ENCODE measurements around the gene AJUBA. TPM values are rescaled to one million over a fixed set of nuclear protein-coding genes. Genes with fewer than 3 reads are reported as not detected.
A peak's percentile ranks its signal among the peaks of the same experiment; 100 is the strongest.
"Not testable (repeated sequence)": the region's sequence is repeated elsewhere in the genome, so short reads cannot be mapped to it uniquely, and the experiment has no call there.

AJUBA gene
- polyA plus RNA-seq, 2 donors: 16.5 to 19.7 TPM

- H3K27ac ChIP-seq (ENCODE audit: low read depth in 2 of 2, low read length in 1 of 2): peak overlapping the region; percentile 96 to 97
- H3K9me3 ChIP-seq (ENCODE audit: control insufficient read depth in 2 of 2, insufficient read depth in 1 of 2, low read depth in 1 of 2, low read length in 1 of 2): no peaks in the 10 kb centered on the region
- no peaks in the 10 kb centered on the region for H3K36me3 ChIP-seq (ENCODE audit: control insufficient read depth in 2 of 2, insufficient read depth in 2 of 2, low read length in 1 of 2)
- H3K27me3 ChIP-seq (ENCODE audit: control insufficient read depth in 1 of 2, insufficient read depth in 2 of 2, low read length in 2 of 2): no peaks in the 10 kb centered on the region
- 13 to 18% methylated on average over 19 of the region's 19 CpGs for WGBS, 2 donors
- H3K4me3 ChIP-seq (ENCODE audit: low read depth in 1 of 2, low read length in 2 of 2): peak overlapping the region; percentile 68 to 73
- no peaks in the 10 kb centered on the region for H3K4me1 ChIP-seq (ENCODE audit: control insufficient read depth in 2 of 2, insufficient read depth in 2 of 2, low read length in 1 of 2)
Measured at GRCh38 chr14:22955702-22956569, 26.4 kb downstream of the AJUBA start.

- Histone ChIP-seq H3K27ac (ENCODE audit: low read depth in 2 of 2, low read length in 1 of 2) (no peak overlapping the region), H3K9me3 (ENCODE audit: control insufficient read depth in 2 of 2, insufficient read depth in 1 of 2, low read depth in 1 of 2, low read length in 1 of 2) (no peaks in the 10 kb centered on the region), H3K27me3 (ENCODE audit: control insufficient read depth in 1 of 2, insufficient read depth in 2 of 2, low read length in 2 of 2) (no peaks in the 10 kb centered on the region), H3K4me3 (ENCODE audit: low read depth in 1 of 2, low read length in 2 of 2) (no peak overlapping the region), H3K36me3 (ENCODE audit: control insufficient read depth in 2 of 2, insufficient read depth in 2 of 2, low read length in 1 of 2) (peaks cover 0 to 6% of the 10 kb centered on the region in 2 donors), H3K4me1 (ENCODE audit: control insufficient read depth in 2 of 2, insufficient read depth in 2 of 2, low read length in 1 of 2) (no peaks in the 10 kb centered on the region)
- 88 to 95% methylated on average over 1 of the region's 1 CpG for WGBS, 2 donors
Measured at GRCh38 chr14:22952418-22952817, 29.9 kb downstream of the AJUBA start.

- H3K4me1 ChIP-seq (ENCODE audit: control insufficient read depth in 2 of 2, insufficient read depth in 2 of 2, low read length in 1 of 2); H3K27ac ChIP-seq (ENCODE audit: low read depth in 2 of 2, low read length in 1 of 2); H3K4me3 ChIP-seq (ENCODE audit: low read depth in 1 of 2, low read length in 2 of 2); H3K27me3 ChIP-seq (ENCODE audit: control insufficient read depth in 1 of 2, insufficient read depth in 2 of 2, low read length in 2 of 2); H3K36me3 ChIP-seq (ENCODE audit: control insufficient read depth in 2 of 2, insufficient read depth in 2 of 2, low read length in 1 of 2); H3K9me3 ChIP-seq (ENCODE audit: control insufficient read depth in 2 of 2, insufficient read depth in 1 of 2, low read depth in 1 of 2, low read length in 1 of 2): not testable (repeated sequence)
- WGBS, 2 donors: 82 to 92% methylated on average over 8 of the region's 8 CpGs
Measured at GRCh38 chr14:22951795-22952194, 30.6 kb downstream of the AJUBA start.

GRCh38 chr14:22945642-22946041 lies 36.7 kb downstream of the AJUBA start:
- no peaks in the 10 kb centered on the region for H3K27me3 ChIP-seq (ENCODE audit: control insufficient read depth in 1 of 2, insufficient read depth in 2 of 2, low read length in 2 of 2)
- H3K9me3 ChIP-seq (ENCODE audit: control insufficient read depth in 2 of 2, insufficient read depth in 1 of 2, low read depth in 1 of 2, low read length in 1 of 2): no peaks in the 10 kb centered on the region
- H3K4me1 ChIP-seq (ENCODE audit: control insufficient read depth in 2 of 2, insufficient read depth in 2 of 2, low read length in 1 of 2): no peaks in the 10 kb centered on the region
- H3K36me3 ChIP-seq (ENCODE audit: control insufficient read depth in 2 of 2, insufficient read depth in 2 of 2, low read length in 1 of 2): peaks cover 0 to 11% of the 10 kb centered on the region in 2 donors
- 94 to 96% methylated on average over 3 of the region's 3 CpGs for WGBS, 2 donors
- H3K27ac ChIP-seq (ENCODE audit: low read depth in 2 of 2, low read length in 1 of 2): no peak overlapping the region
- no peak overlapping the region for H3K4me3 ChIP-seq (ENCODE audit: low read depth in 1 of 2, low read length in 2 of 2)

- H3K4me3 ChIP-seq (ENCODE audit: low read depth in 1 of 2, low read length in 2 of 2): no peak overlapping the region
- H3K27ac ChIP-seq (ENCODE audit: low read depth in 2 of 2, low read length in 1 of 2): no peak overlapping the region
- no peaks in the 10 kb centered on the region for H3K9me3 ChIP-seq (ENCODE audit: control insufficient read depth in 2 of 2, insufficient read depth in 1 of 2, low read depth in 1 of 2, low read length in 1 of 2)
- whole genome bisulfite sequencing, 2 donors: 90 to 92% methylated on average over 4 of the region's 4 CpGs
- no peaks in the 10 kb centered on the region for H3K36me3 ChIP-seq (ENCODE audit: control insufficient read depth in 2 of 2, insufficient read depth in 2 of 2, low read length in 1 of 2)
- H3K4me1 ChIP-seq (ENCODE audit: control insufficient read depth in 2 of 2, insufficient read depth in 2 of 2, low read length in 1 of 2): no peaks in the 10 kb centered on the region
- no peaks in the 10 kb centered on the region for H3K27me3 ChIP-seq (ENCODE audit: control insufficient read depth in 1 of 2, insufficient read depth in 2 of 2, low read length in 2 of 2)
Measured at GRCh38 chr14:22939684-22940083, 42.7 kb downstream of the AJUBA start.

GRCh38 chr14:22935156-22935555 lies 47.2 kb downstream of the AJUBA start:
- 71 to 95% methylated on average over 1 of the region's 1 CpG for WGBS, 2 donors

GRCh38 chr14:22932146-22932545 lies 50.2 kb downstream of the AJUBA start:
- Histone ChIP-seq H3K4me3 (ENCODE audit: low read depth in 1 of 2, low read length in 2 of 2) (no peak overlapping the region), H3K27me3 (ENCODE audit: control insufficient read depth in 1 of 2, insufficient read depth in 2 of 2, low read length in 2 of 2) (no peaks in the 10 kb centered on the region), H3K9me3 (ENCODE audit: control insufficient read depth in 2 of 2, insufficient read depth in 1 of 2, low read depth in 1 of 2, low read length in 1 of 2) (no peaks in the 10 kb centered on the region), H3K4me1 (ENCODE audit: control insufficient read depth in 2 of 2, insufficient read depth in 2 of 2, low read length in 1 of 2) (no peaks in the 10 kb centered on the region), H3K36me3 (ENCODE audit: control insufficient read depth in 2 of 2, insufficient read depth in 2 of 2, low read length in 1 of 2) (peaks cover 0 to 2% of the 10 kb centered on the region in 2 donors), H3K27ac (ENCODE audit: low read depth in 2 of 2, low read length in 1 of 2) (no peak overlapping the region)
- 50 to 76% methylated on average over 2 to 3 of the region's 3 CpGs for WGBS, 2 donors

More at GRCh38 chr14:22935156-22935555, 47.2 kb downstream of the AJUBA start:
- H3K27me3 ChIP-seq (ENCODE audit: control insufficient read depth in 1 of 2, insufficient read depth in 2 of 2, low read length in 2 of 2): no peaks in the 10 kb centered on the region
- no peaks in the 10 kb centered on the region for H3K36me3 ChIP-seq (ENCODE audit: control insufficient read depth in 2 of 2, insufficient read depth in 2 of 2, low read length in 1 of 2)
- no peak overlapping the region for H3K27ac ChIP-seq (ENCODE audit: low read depth in 2 of 2, low read length in 1 of 2)
- no peak overlapping the region for H3K4me3 ChIP-seq (ENCODE audit: low read depth in 1 of 2, low read length in 2 of 2)
- no peaks in the 10 kb centered on the region for H3K9me3 ChIP-seq (ENCODE audit: control insufficient read depth in 2 of 2, insufficient read depth in 1 of 2, low read depth in 1 of 2, low read length in 1 of 2)
- no peaks in the 10 kb centered on the region for H3K4me1 ChIP-seq (ENCODE audit: control insufficient read depth in 2 of 2, insufficient read depth in 2 of 2, low read length in 1 of 2)

GRCh38 chr14:22929961-22930364 lies 52.4 kb downstream of the AJUBA start:
- H3K4me1 ChIP-seq (ENCODE audit: control insufficient read depth in 2 of 2, insufficient read depth in 2 of 2, low read length in 1 of 2): no peaks in the 10 kb centered on the region
- WGBS, 2 donors: 2 to 4% methylated on average over 2 of the region's 2 CpGs
- no peaks in the 10 kb centered on the region for H3K27me3 ChIP-seq (ENCODE audit: control insufficient read depth in 1 of 2, insufficient read depth in 2 of 2, low read length in 2 of 2)
- peaks cover 0 to 2% of the 10 kb centered on the region in 2 donors for H3K36me3 ChIP-seq (ENCODE audit: control insufficient read depth in 2 of 2, insufficient read depth in 2 of 2, low read length in 1 of 2)
- peak overlapping the region; percentile 7 to 40 for H3K4me3 ChIP-seq (ENCODE audit: low read depth in 1 of 2, low read length in 2 of 2)
- H3K27ac ChIP-seq (ENCODE audit: low read depth in 2 of 2, low read length in 1 of 2): peak overlapping the region; percentile 70 to 97
- no peaks in the 10 kb centered on the region for H3K9me3 ChIP-seq (ENCODE audit: control insufficient read depth in 2 of 2, insufficient read depth in 1 of 2, low read depth in 1 of 2, low read length in 1 of 2)

- 0% methylated on average over 51 of the region's 51 CpGs for WGBS, 2 donors
- Histone ChIP-seq H3K27me3 (ENCODE audit: control insufficient read depth in 1 of 2, insufficient read depth in 2 of 2, low read length in 2 of 2) (no peaks in the 10 kb centered on the region), H3K27ac (ENCODE audit: low read depth in 2 of 2, low read length in 1 of 2) (peak within 1 kb of the TSS; percentile 94 to 99), H3K4me1 (ENCODE audit: control insufficient read depth in 2 of 2, insufficient read depth in 2 of 2, low read length in 1 of 2) (no peaks in the 10 kb centered on the region), H3K9me3 (ENCODE audit: control insufficient read depth in 2 of 2, insufficient read depth in 1 of 2, low read depth in 1 of 2, low read length in 1 of 2) (no peaks in the 10 kb centered on the region), H3K36me3 (ENCODE audit: control insufficient read depth in 2 of 2, insufficient read depth in 2 of 2, low read length in 1 of 2) (peaks cover 1 to 6% of the 10 kb centered on the region in 2 donors), H3K4me3 (ENCODE audit: low read depth in 1 of 2, low read length in 2 of 2) (peak within 1 kb of the TSS; percentile 94 to 98)
Measured at GRCh38 chr14:22929104-22929960, 53.0 kb downstream of the AJUBA start, which contains the start of gene PRMT5. PRMT5 (minus strand) TSS chr14:22929376; CDS start chr14:22929361, 15 bp downstream.
